Ovary (tissue), 3 donors: ENCODE results near the gene ARHGAP9.

Experiments used
- EP300 ChIP-seq: sonication (generic); formaldehyde crosslinking; IDR thresholded peaks from one replicate; pipeline ENCODE4 v1.6.1; 2017; ENCODE audit warnings: antibody characterized with exemption
- POLR2A ChIP-seq: fragments of 450-650 bp; IDR thresholded peaks from one replicate; pipeline ENCODE4 v1.6.1; 2017; ENCODE audit warnings: antibody characterized with exemption, mild to moderate bottlenecking, moderate library complexity
- TF ChIP-seq, protein P1 (sequence below), 3 donors: fragments of 450-650 bp in 2 of 3; fragments of 200-600 bp in 1 of 3; IDR thresholded peaks; one replicate each; pipeline versions ENCODE4 v1.5.1 to v1.8.0; 2016 to 2022; ENCODE audit warnings: antibody characterized with exemption in 3 of 3, mild to moderate bottlenecking in 1 of 3
- donor health status: DM: no; HTN: no; CAD: no.

DNA sequence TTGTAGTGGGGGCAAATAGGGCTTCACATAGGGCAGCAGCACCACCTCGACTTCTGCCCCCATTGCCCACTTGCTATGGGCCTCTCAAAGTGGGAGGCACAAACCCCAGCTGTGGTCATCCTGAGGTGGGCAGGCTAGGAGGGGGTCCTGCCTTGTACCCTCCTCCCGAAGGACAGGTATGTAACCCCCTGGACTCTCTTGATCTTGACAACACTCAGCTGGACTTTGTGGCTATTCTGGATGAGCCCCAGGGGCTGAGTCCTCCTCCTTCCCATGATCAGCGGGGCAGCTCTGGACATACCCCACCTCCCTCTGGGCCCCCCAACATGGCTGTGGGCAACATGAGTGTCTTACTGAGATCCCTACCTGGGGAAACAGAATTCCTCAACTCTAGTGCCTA, 8.0 kb downstream of the ARHGAP9 start:
- TF ChIP-seq, protein P1, sequence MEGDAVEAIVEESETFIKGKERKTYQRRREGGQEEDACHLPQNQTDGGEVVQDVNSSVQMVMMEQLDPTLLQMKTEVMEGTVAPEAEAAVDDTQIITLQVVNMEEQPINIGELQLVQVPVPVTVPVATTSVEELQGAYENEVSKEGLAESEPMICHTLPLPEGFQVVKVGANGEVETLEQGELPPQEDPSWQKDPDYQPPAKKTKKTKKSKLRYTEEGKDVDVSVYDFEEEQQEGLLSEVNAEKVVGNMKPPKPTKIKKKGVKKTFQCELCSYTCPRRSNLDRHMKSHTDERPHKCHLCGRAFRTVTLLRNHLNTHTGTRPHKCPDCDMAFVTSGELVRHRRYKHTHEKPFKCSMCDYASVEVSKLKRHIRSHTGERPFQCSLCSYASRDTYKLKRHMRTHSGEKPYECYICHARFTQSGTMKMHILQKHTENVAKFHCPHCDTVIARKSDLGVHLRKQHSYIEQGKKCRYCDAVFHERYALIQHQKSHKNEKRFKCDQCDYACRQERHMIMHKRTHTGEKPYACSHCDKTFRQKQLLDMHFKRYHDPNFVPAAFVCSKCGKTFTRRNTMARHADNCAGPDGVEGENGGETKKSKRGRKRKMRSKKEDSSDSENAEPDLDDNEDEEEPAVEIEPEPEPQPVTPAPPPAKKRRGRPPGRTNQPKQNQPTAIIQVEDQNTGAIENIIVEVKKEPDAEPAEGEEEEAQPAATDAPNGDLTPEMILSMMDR (IDR thresholded peaks at IDR 0.05) = no peak
- TF ChIP-seq POLR2A = no peak
- no peak for TF ChIP-seq EP300
